Activated effector memory CD4-positive, alpha-beta T cell treated with anti-CD3 and anti-CD28 coated beads, Interleukin-2, amount 50 U/mL, for 16 hours (primary cell): ENCODE data around the gene BLMH.

ENCODE experiments used
- DNase-seq: peaks from one replicate; pipeline ENCODE4 v3.0.0-alpha.2; 2020

Gene BLMH

GRCh38 chr17:30304778-30305177 lies 13.0 kb upstream of the BLMH start:
- DNase-seq, result no peak

GRCh38 chr17:30302241-30302640 lies 10.5 kb upstream of the BLMH start:
- DNase-seq, result no peak

- DNase-seq, result no peak
These were observed 9.1 kb upstream of the BLMH start for GRCh38 chr17:30300818-30301217.

- DNase-seq, result no peak
These were observed 7.3 kb upstream of the BLMH start for GRCh38 chr17:30299000-30299399.

GRCh38 chr17:30297715-30298114 lies 6.0 kb upstream of the BLMH start:
- no peak for DNase-seq

GRCh38 chr17:30296499-30297080 lies 4.8 kb upstream of the BLMH start:
- DNase-seq, result no peak

GRCh38 chr17:30292286-30292858 lies 628 bp upstream of the BLMH start:
- DNase-seq, result no peak

- DNase-seq, result peak; percentile 77
These were observed 825 bp downstream of the BLMH start for GRCh38 chr17:30290696-30291542.

- no peak for DNase-seq
These were observed 1.7 kb downstream of the BLMH start for GRCh38 chr17:30290077-30290476.

GRCh38 chr17:30279156-30279555 lies 12.6 kb downstream of the BLMH start:
- DNase-seq, result no peak

- DNase-seq, result no peak
These were observed 13.7 kb downstream of the BLMH start for GRCh38 chr17:30278032-30278431.

GRCh38 chr17:30275911-30276310 lies 15.8 kb downstream of the BLMH start:
- DNase-seq, result no peak

- no peak for DNase-seq
These were observed 16.9 kb downstream of the BLMH start for GRCh38 chr17:30274887-30275286.

- DNase-seq, result no peak
These were observed 18.4 kb downstream of the BLMH start for GRCh38 chr17:30273373-30273772.

GRCh38 chr17:30271102-30271501 lies 20.6 kb downstream of the BLMH start:
- no peak for DNase-seq

- DNase-seq, result no peak
These were observed 24.1 kb downstream of the BLMH start for GRCh38 chr17:30267625-30268024.

GRCh38 chr17:30263552-30264333 lies 28.0 kb downstream of the BLMH start:
- no peak for DNase-seq

GRCh38 chr17:30256756-30257506 lies 34.8 kb downstream of the BLMH start:
- no peak for DNase-seq

GRCh38 chr17:30254150-30254549 lies 37.6 kb downstream of the BLMH start:
- no peak for DNase-seq

- no peak for DNase-seq
These were observed 38.4 kb downstream of the BLMH start for GRCh38 chr17:30253312-30253711.

- DNase-seq, result no peak
These were observed 39.8 kb downstream of the BLMH start for GRCh38 chr17:30251931-30252330.

GRCh38 chr17:30249460-30249859 lies 42.3 kb downstream of the BLMH start:
- DNase-seq, result no peak

GRCh38 chr17:30248786-30249185 lies 43.0 kb downstream of the BLMH start:
- DNase-seq, result no peak
